CD4-positive, alpha-beta memory T cell (primary cell): Measurements from ENCODE around the gene FUOM. TPM values are rescaled to one million over a fixed set of nuclear protein-coding genes. Genes with fewer than 3 reads are reported as not detected.

Experiments used
- CTCF ChIA-PET: fragments of 350-600 bp; sonication (Branson Sonifier 250); formaldehyde crosslinking; loops from one replicate; lab custom pipeline; 2021; ENCODE audit warnings: inconsistent platforms; ENCODE audit not compliant: partially characterized antibody; lab: Charles Lee
- POLR2A ChIA-PET: fragments of 350-600 bp; sonication (Branson Sonifier 250); formaldehyde crosslinking; loops from one replicate; lab custom pipeline; 2021; ENCODE audit not compliant: partially characterized antibody; lab: Charles Lee
- DNase-seq, 5 donors: peaks; one replicate each; pipeline versions ENCODE4 v3.0.0 to v3.0.0-alpha.2; 2020 to 2022; ENCODE audit warnings: mixed read lengths in 1 of 5
- H3K27ac ChIP-seq: one replicate; pipeline ENCODE4 v1.7.0; 2013; ENCODE audit warnings: low read depth, low read length
- H3K27me3 ChIP-seq: 2 replicates; pipeline ENCODE4 v1.7.0; 2013; ENCODE audit warnings: mild to moderate bottlenecking, low read length, moderate library complexity; ENCODE audit not compliant: insufficient read depth
- H3K36me3 ChIP-seq: 2 replicates; pipeline ENCODE4 v1.7.0; 2013; ENCODE audit warnings: mild to moderate bottlenecking, low read length, moderate library complexity; ENCODE audit not compliant: insufficient read depth
- H3K4me1 ChIP-seq: 2 replicates; pipeline ENCODE4 v1.7.0; 2013; ENCODE audit warnings: mild to moderate bottlenecking, low read length, moderate library complexity; ENCODE audit not compliant: insufficient read depth
- H3K4me3 ChIP-seq, 2 donors: one replicate each; pipeline ENCODE4 v1.7.0; 2013; ENCODE audit warnings: low read length in 2 of 2, mild to moderate bottlenecking in 1 of 2
- H3K9me3 ChIP-seq, 2 donors: one replicate each; pipeline ENCODE4 v1.7.0; 2013; ENCODE audit warnings: low read length in 2 of 2, control low read depth in 1 of 2; ENCODE audit not compliant: control insufficient read depth in 1 of 2
- H3K27ac Mint-ChIP-seq, 7 donors: one replicate each; pipeline ENCODE4 v1.8.0; 2020 to 2021; ENCODE audit warnings: mixed read lengths in 7 of 7, mild to moderate bottlenecking in 6 of 7, inconsistent platforms in 3 of 7, moderate library complexity in 3 of 7
- H3K27me3 Mint-ChIP-seq, 2 donors: one replicate each; pipeline ENCODE4 v1.8.0; 2020 to 2021; ENCODE audit warnings: mixed read lengths in 2 of 2
- H3K36me3 Mint-ChIP-seq, 2 donors: one replicate each; pipeline ENCODE4 v1.8.0; 2020 to 2021; ENCODE audit warnings: mixed read lengths in 2 of 2, inconsistent platforms in 1 of 2, mild to moderate bottlenecking in 1 of 2
- H3K4me1 Mint-ChIP-seq, 4 donors: one replicate each; pipeline ENCODE4 v1.8.0; 2020 to 2021; ENCODE audit warnings: mixed read lengths in 4 of 4, mild to moderate bottlenecking in 1 of 4
- H3K4me3 Mint-ChIP-seq, 8 donors: one replicate each; pipeline ENCODE4 v1.8.0; 2020 to 2021; ENCODE audit warnings: mixed read lengths in 8 of 8, mild to moderate bottlenecking in 7 of 8, moderate library complexity in 6 of 8, inconsistent platforms in 3 of 8
- H3K9me3 Mint-ChIP-seq, 8 donors: one replicate each; pipeline ENCODE4 v1.8.0; 2020 to 2021; ENCODE audit warnings: mixed read lengths in 8 of 8, mild to moderate bottlenecking in 5 of 8, inconsistent platforms in 3 of 8, moderate library complexity in 1 of 8
- intact Hi-C: fragments of 100-400 bp; cut with micrococcal nuclease; formaldehyde crosslinking; loops from one replicate; pipeline ENCODE4 v1.15.1; 2023
- polyA plus RNA-seq, 2 donors: library from polyadenylated mRNA; unstranded; fragments of 300-500 nt; fragmentation: Illumina TruSeq; gene quantifications; one replicate each; pipeline ENCODE4 v1.2.3, GENCODE V29; 2021
- total RNA-seq, 2 experiments: library from RNA; stranded (reverse); gene quantifications; one replicate each; pipeline ENCODE4 v1.2.3, GENCODE V29; 2021

Gene FUOM
- total and polyA plus RNA-seq, 4 experiments from 2014 or later: 15.6 to 18.1 (median 16.7) TPM

- Mint-ChIP-seq H3K9me3 (no peaks in the 10 kb centered on the region), H3K36me3 (peaks cover 53 to 65% of the 10 kb centered on the region in 2 donors), H3K4me1 (peaks cover 30 to 53% (median 39%) of the 10 kb centered on the region in 4 donors), H3K4me3 (no peak overlapping the region), H3K27ac (peak overlapping the region in 2 of 7 donors; percentile 42 to 86), H3K27me3 (no peaks in the 10 kb centered on the region)
- Histone ChIP-seq H3K9me3 (no peaks in the 10 kb centered on the region), H3K4me1 (peaks cover 19% of the 10 kb centered on the region), H3K36me3 (peaks cover 39% of the 10 kb centered on the region), H3K27me3 (no peaks in the 10 kb centered on the region), H3K4me3 (no peak overlapping the region), H3K27ac (no peak overlapping the region)
- intact Hi-C loops: no loop called here
- POLR2A ChIA-PET: interaction anchor here (1.1 kb wide), 1 partner anchor 23 kb away, joined by 3 read pairs; no protein-coding TSS in a partner anchor
- DNase-seq: no peak
- CTCF ChIA-PET: no interaction called here
These were observed 43.7 kb upstream of the FUOM start for GRCh38 chr10:133401500-133401899.

GRCh38 chr10:133400624-133401424 is 43.0 kb upstream of the FUOM start:
- Histone ChIP-seq H3K9me3 (no peaks in the 10 kb centered on the region), H3K27ac (no peak overlapping the region), H3K4me3 (no peak overlapping the region), H3K27me3 (no peaks in the 10 kb centered on the region), H3K4me1 (peaks cover 24% of the 10 kb centered on the region), H3K36me3 (peaks cover 44% of the 10 kb centered on the region)
- intact Hi-C loops: no loop called here
- Mint-ChIP-seq H3K36me3 (peaks cover 48 to 63% of the 10 kb centered on the region in 2 donors), H3K27ac (peak overlapping the region in 6 of 7 donors; percentile 4 to 87 (median 67)), H3K4me1 (peaks cover 26 to 53% (median 35%) of the 10 kb centered on the region in 4 donors), H3K9me3 (no peaks in the 10 kb centered on the region), H3K27me3 (no peaks in the 10 kb centered on the region), H3K4me3 (peak overlapping the region in 3 of 8 donors; percentile 5 to 48 (median 16))
- ChIA-PET POLR2A (no interaction called here), CTCF (no interaction called here)
- no peak for DNase-seq

GRCh38 chr10:133399123-133399601 is 41.3 kb upstream of the FUOM start:
- Histone ChIP-seq H3K27me3 (no peaks in the 10 kb centered on the region), H3K27ac (no peak overlapping the region), H3K9me3 (no peaks in the 10 kb centered on the region), H3K36me3 (peaks cover 35% of the 10 kb centered on the region), H3K4me3 (no peak overlapping the region), H3K4me1 (peaks cover 33% of the 10 kb centered on the region)
- H3K36me3 Mint-ChIP-seq: peaks cover 34 to 57% of the 10 kb centered on the region in 2 donors
- DNase-seq: no peak
- H3K4me1 Mint-ChIP-seq: peaks cover 22 to 60% (median 35%) of the 10 kb centered on the region in 4 donors
- intact Hi-C loops: no loop called here
- H3K9me3 Mint-ChIP-seq: no peaks in the 10 kb centered on the region
- POLR2A ChIA-PET: interaction anchor here (0.8 to 1.2 kb wide), 2 partner anchors 9 to 21 kb away, joined by 3 to 5 read pairs; no protein-coding TSS in a partner anchor
- CTCF ChIA-PET: interaction anchor here (2.9 kb wide), 1 partner anchor 69 kb away, joined by 12 read pairs; no protein-coding TSS in a partner anchor
- H3K27me3 Mint-ChIP-seq: no peaks in the 10 kb centered on the region
- no peak overlapping the region for H3K4me3 Mint-ChIP-seq
- no peak overlapping the region for H3K27ac Mint-ChIP-seq

- Mint-ChIP-seq H3K4me1 (peaks cover 21 to 61% (median 33%) of the 10 kb centered on the region in 4 donors), H3K9me3 (no peaks in the 10 kb centered on the region), H3K4me3 (peak overlapping the region in 1 of 8 donors; percentile 45), H3K27me3 (no peaks in the 10 kb centered on the region), H3K27ac (no peak overlapping the region), H3K36me3 (peaks cover 28 to 49% of the 10 kb centered on the region in 2 donors)
- peaks cover 40% of the 10 kb centered on the region for H3K4me1 ChIP-seq
- no peaks in the 10 kb centered on the region for H3K9me3 ChIP-seq
- intact Hi-C loops: no loop called here
- CTCF ChIA-PET: interaction anchor here (2.9 kb wide), 1 partner anchor 68 kb away, joined by 12 read pairs; no protein-coding TSS in a partner anchor
- POLR2A ChIA-PET: interaction anchor here (1.2 kb wide), 1 partner anchor 8 kb away, joined by 5 read pairs; no protein-coding TSS in a partner anchor
- peaks cover 35% of the 10 kb centered on the region for H3K36me3 ChIP-seq
- DNase-seq: no peak
- no peaks in the 10 kb centered on the region for H3K27me3 ChIP-seq
- H3K27ac ChIP-seq: no peak overlapping the region
- H3K4me3 ChIP-seq: no peak overlapping the region
These were observed 40.1 kb upstream of the FUOM start for GRCh38 chr10:133397938-133398337.

GRCh38 chr10:133396035-133396624 is 38.3 kb upstream of the FUOM start:
- Histone ChIP-seq H3K9me3 (no peaks in the 10 kb centered on the region), H3K27me3 (no peaks in the 10 kb centered on the region), H3K36me3 (peaks cover 32% of the 10 kb centered on the region), H3K4me1 (peaks cover 52% of the 10 kb centered on the region), H3K27ac (no peak overlapping the region), H3K4me3 (no peak overlapping the region)
- H3K27me3 Mint-ChIP-seq: no peaks in the 10 kb centered on the region
- peak overlapping the region in 3 of 8 donors; percentile 12 to 89 (median 22) for H3K4me3 Mint-ChIP-seq
- H3K36me3 Mint-ChIP-seq: peaks cover 18 to 36% of the 10 kb centered on the region in 2 donors
- peaks cover 19 to 64% (median 36%) of the 10 kb centered on the region in 4 donors for H3K4me1 Mint-ChIP-seq
- intact Hi-C loops: no loop called here
- H3K9me3 Mint-ChIP-seq: no peaks in the 10 kb centered on the region
- peak overlapping the region in 2 of 7 donors; percentile 17 to 88 for H3K27ac Mint-ChIP-seq
- DNase-seq: no peak
- ChIA-PET CTCF (interaction anchor here (1.7 kb wide), 1 partner anchor 67 kb away, joined by 6 read pairs; no protein-coding TSS in a partner anchor), POLR2A (interaction anchor here (0.8 kb wide), 1 partner anchor 66 kb away, joined by 3 read pairs; no protein-coding TSS in a partner anchor)

- intact Hi-C loops: loop anchor here (1.0 to 5.0 kb wide), 6 partner anchors 17 to 133 kb away; partner anchors contain the start of genes ECHS1, FUOM, TUBGCP2 and ZNF511
- peak overlapping the region; percentile 69 to 89 for H3K4me3 ChIP-seq
- H3K27me3 Mint-ChIP-seq: no peaks in the 10 kb centered on the region
- H3K36me3 Mint-ChIP-seq: peaks cover 12 to 30% of the 10 kb centered on the region in 2 donors
- peak overlapping the region; percentile 80 to 94 (median 88) for H3K27ac Mint-ChIP-seq
- H3K36me3 ChIP-seq: peaks cover 26% of the 10 kb centered on the region
- peaks cover 54% of the 10 kb centered on the region for H3K4me1 ChIP-seq
- H3K27me3 ChIP-seq: no peaks in the 10 kb centered on the region
- no peaks in the 10 kb centered on the region for H3K9me3 ChIP-seq
- H3K4me1 Mint-ChIP-seq: peaks cover 26 to 66% (median 41%) of the 10 kb centered on the region in 4 donors
- H3K4me3 Mint-ChIP-seq: peak overlapping the region; percentile 88 to 95 (median 90)
- CTCF ChIA-PET: interaction anchor here (1.7 kb wide), 1 partner anchor 65 kb away, joined by 6 read pairs; no protein-coding TSS in a partner anchor
- H3K27ac ChIP-seq: peak overlapping the region; percentile 78
- no peak for DNase-seq
- peaks cover 0 to 2% (median 0%) of the 10 kb centered on the region in 8 donors for H3K9me3 Mint-ChIP-seq
- POLR2A ChIA-PET: no interaction called here
These were observed 37.0 kb upstream of the FUOM start for GRCh38 chr10:133394801-133395221.
